HS-27A (cell line): Measurements from ENCODE around the gene CHKB.

Source experiments
- DNase-seq: peaks from one replicate; pipeline ENCODE4 v3.0.0-alpha.2; 2012; ENCODE audit warnings: low read depth, missing footprints

CHKB gene

GRCh38 chr22:50529897-50530579 is 52.6 kb downstream of the CHKB start, which contains the start of gene TYMP:
Gene TYMP (minus strand): TSS chr22:50530012. CDS start chr22:50529709, 303 bp downstream.
- no peak for DNase-seq

- DNase-seq: no peak
These were observed 53.2 kb downstream of the CHKB start for GRCh38 chr22:50529416-50529896.
